Endothelial cell of umbilical vein (primary cell): Measurements from ENCODE around the gene RIMS4. TPM values are rescaled to one million over a fixed set of nuclear protein-coding genes. Genes with fewer than 3 reads are reported as not detected.

Experiments used
- BruUV-seq: library from RNA; stranded (reverse); fragments of 400-500 nt; replicated peaks from 2 replicates; lab custom pipeline; 2021; lab: Mats Ljungman, UMichigan
- CTCF ChIA-PET: fragments of 300-600, 350-600 bp; sonication (Branson Sonifier 250); formaldehyde crosslinking; loops from one replicate; lab custom pipeline; 2021; ENCODE audit warnings: antibody characterized with exemption, inconsistent platforms; lab: Charles Lee
- POLR2A ChIA-PET: fragments of 300-600, 350-600 bp; sonication (Branson Sonifier 250); formaldehyde crosslinking; loops from one replicate; lab custom pipeline; 2021; ENCODE audit warnings: antibody characterized with exemption, inconsistent platforms; lab: Charles Lee
- DNase-seq: peaks from one replicate; pipeline ENCODE4 v3.0.0-alpha.2; 2011; ENCODE audit warnings: low read depth, low spot score
- FAIRE-seq: peaks from 2 replicates; lab custom pipeline; 2011; peaks lifted over from hg19 to GRCh38; lab: Jason Lieb, UNC
- H2AFZ ChIP-seq: 2 replicates; pipeline ENCODE4 v1.6.0; 2012; ENCODE audit warnings: low read depth, low read length, control low read depth, inconsistent platforms
- H3K27ac ChIP-seq: 2 replicates; pipeline ENCODE4 v1.5.1; 2011; ENCODE audit warnings: low read depth, mild to moderate bottlenecking, control low read depth, low read length, moderate library complexity; ENCODE audit not compliant: insufficient read depth
- H3K27me3 ChIP-seq, 2 experiments: 2 replicates each; pipeline versions ENCODE4 v1.6.0 to v1.6.1; 2011; ENCODE audit warnings: low read length in 2 of 2, mixed read lengths in 1 of 2; ENCODE audit not compliant: control insufficient read depth in 2 of 2, insufficient read depth in 2 of 2
- H3K36me3 ChIP-seq, 2 experiments: 2 replicates in 1 of 2; 3 replicates in 1 of 2; pipeline ENCODE4 v1.5.1; 2011; ENCODE audit warnings: low read length in 2 of 2, mild to moderate bottlenecking in 1 of 2, moderate library complexity in 1 of 2; ENCODE audit not compliant: control insufficient read depth in 2 of 2, insufficient read depth in 2 of 2; ENCODE audit errors: extremely low read depth in 1 of 2
- H3K4me1 ChIP-seq: 3 replicates; pipeline ENCODE4 v1.5.1; 2011; ENCODE audit warnings: mild to moderate bottlenecking, low read length; ENCODE audit not compliant: control insufficient read depth, insufficient read depth; ENCODE audit errors: extremely low read depth
- H3K4me2 ChIP-seq: 2 replicates; pipeline ENCODE4 v1.6.1; 2011; ENCODE audit warnings: low read length, control low read depth, mixed read lengths; ENCODE audit not compliant: insufficient read depth
- H3K4me3 ChIP-seq, 3 experiments: fragments of 200-600 bp in 1 of 3; sonication (generic), shearing (Covaris generic) in 1 of 3; replicated peaks in 1 of 3; 2 replicates each; pipeline ENCODE4 v1.5.1; 2011 to 2016; ENCODE audit warnings: control low read depth in 3 of 3, low read length in 3 of 3, mild to moderate bottlenecking in 2 of 3, inconsistent platforms in 1 of 3, low read depth in 1 of 3, moderate library complexity in 1 of 3; ENCODE audit not compliant: insufficient read depth in 1 of 3
- H3K79me2 ChIP-seq: 2 replicates; pipeline ENCODE4 v1.6.0; 2012; ENCODE audit warnings: low read length, inconsistent platforms; ENCODE audit not compliant: control insufficient read depth, insufficient read depth
- H3K9ac ChIP-seq: replicated peaks from 2 replicates; pipeline ENCODE3; 2011; ENCODE audit warnings: low read length, control low read depth; ENCODE audit not compliant: insufficient read depth; ENCODE audit errors: extremely low read depth
- H3K9me1 ChIP-seq: replicated peaks from 3 replicates; pipeline ENCODE4 v1.6.0; 2011; ENCODE audit warnings: mild to moderate bottlenecking, low read length; ENCODE audit not compliant: control insufficient read depth, insufficient read depth; ENCODE audit errors: extremely low read depth
- H3K9me3 ChIP-seq: replicated peaks from 2 replicates; pipeline ENCODE4 v1.5.1; 2012; ENCODE audit warnings: low read length, inconsistent platforms; ENCODE audit not compliant: control insufficient read depth, insufficient read depth
- H4K20me1 ChIP-seq: replicated peaks from 2 replicates; pipeline ENCODE3; 2011; ENCODE audit warnings: mild to moderate bottlenecking, low read length; ENCODE audit not compliant: control insufficient read depth, insufficient read depth; ENCODE audit errors: extremely low read depth
- FOS ChIP-seq: IDR thresholded peaks from 2 replicates; pipeline ENCODE4 v1.6.1; 2011; ENCODE audit warnings: mild to moderate bottlenecking, low read length, moderate library complexity, borderline replicate concordance; ENCODE audit not compliant: insufficient read depth
- GATA2 ChIP-seq: IDR thresholded peaks from 2 replicates; pipeline ENCODE4 v1.7.0; 2011; ENCODE audit warnings: low read depth, mild to moderate bottlenecking, moderate library complexity, mixed read lengths, low read length; ENCODE audit not compliant: insufficient read length, insufficient read depth
- JUN ChIP-seq: IDR thresholded peaks from 2 replicates; pipeline ENCODE4 v1.6.1; 2011; ENCODE audit warnings: borderline replicate concordance, low read depth; ENCODE audit not compliant: insufficient read length, insufficient read depth
- MYC ChIP-seq: IDR thresholded peaks from one replicate; pipeline ENCODE4 v1.6.1; 2011; ENCODE audit warnings: mild to moderate bottlenecking, low read depth, low read length
- POLR2A ChIP-seq: IDR thresholded peaks from 2 replicates; pipeline ENCODE4 v1.6.1; 2012; ENCODE audit warnings: low read depth, mild to moderate bottlenecking, control low read depth, low read length
- POLR2AphosphoS5 ChIP-seq: IDR thresholded peaks from 2 replicates; pipeline ENCODE4 v1.6.1; 2012; ENCODE audit warnings: low read depth, mild to moderate bottlenecking, control low read depth, low read length, moderate library complexity; ENCODE audit not compliant: insufficient read depth
- dilution Hi-C: fragments of 300-500 bp; cut with MboI; formaldehyde crosslinking; loops from one replicate; pipeline ENCODE4 v1.15.0; 2019; ENCODE audit warnings: low sequenced_read_pairs; ENCODE audit not compliant: extremely low pct_ligation_motif_present
- intact Hi-C: fragments of 100-400 bp; cut with micrococcal nuclease; formaldehyde crosslinking; loops from one replicate; pipeline ENCODE4 v1.10.0; 2022
- polyA plus RNA-seq, 4 experiments: library from polyadenylated mRNA; depleted of rRNA in 3 of 4; stranded (reverse) in 3 of 4; unstranded in 1 of 4; fragments of >200 nt; gene quantifications; 2 replicates each; pipeline versions ENCODE4 v1.2.1 to v1.2.3, GENCODE V29; 2011 to 2012; ENCODE audit warnings: missing spikeins in 1 of 4
- total RNA-seq: library from RNA; stranded (reverse); gene quantifications from 2 replicates; pipeline ENCODE4 v1.2.3, GENCODE V29; 2021
- TF ChIP-seq, protein P1 (sequence below), 2 donors: IDR thresholded peaks; 1 replicate in 1 of 2; 2 replicates in 1 of 2; pipeline ENCODE4 v1.5.1; 2011; ENCODE audit warnings: low read length in 2 of 2, mild to moderate bottlenecking in 2 of 2, moderate library complexity in 2 of 2, control low read depth in 1 of 2, inconsistent platforms in 1 of 2, low read depth in 1 of 2; ENCODE audit not compliant: insufficient read depth in 1 of 2; ENCODE audit errors: extremely low read depth in 1 of 2

Gene RIMS4
- total and polyA plus RNA-seq, 2 donors (not counting 3 experiments of a cell fraction or from before 2014, with no cell fraction given), result not detected

DNA sequence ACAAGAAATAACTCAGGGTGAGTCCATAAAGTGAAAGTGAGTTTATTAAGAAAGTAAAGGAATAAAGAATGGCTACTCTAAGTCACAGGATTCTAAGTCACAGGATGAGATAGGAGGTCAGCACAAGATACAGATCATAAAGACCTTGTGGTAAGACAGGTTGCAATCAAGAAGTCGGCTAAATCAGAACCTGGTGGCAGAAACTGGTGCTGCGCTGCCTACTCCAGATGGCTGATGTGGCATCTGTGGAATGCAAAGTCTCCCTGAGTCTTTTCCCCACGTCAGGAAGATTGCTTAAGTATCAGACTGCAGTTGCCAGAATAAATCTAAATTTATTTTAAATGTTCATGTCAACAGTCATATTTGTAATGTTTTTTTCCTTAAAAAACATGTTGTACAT, 75.4 kb downstream of the RIMS4 start:
- Histone ChIP-seq H3K36me3 (no peaks in the 10 kb centered on the region), H2AFZ (no peak overlapping the region), H3K9me1 (no peaks in the 10 kb centered on the region), H3K79me2 (no peaks in the 10 kb centered on the region), H4K20me1 (no peaks in the 10 kb centered on the region), H3K9ac (no peak overlapping the region), H3K4me1 (peaks cover 1% of the 10 kb centered on the region), H3K9me3 (no peaks in the 10 kb centered on the region), H3K4me2 (no peak overlapping the region), H3K27ac (no peak overlapping the region), H3K27me3 (no peaks in the 10 kb centered on the region), H3K4me3 (no peak overlapping the region)
- CTCF ChIA-PET, result interaction anchor here (1.1 to 7.5 kb wide), 2 partner anchors 51 to 90 kb away, joined by 3 to 310 read pairs; no protein-coding TSS in a partner anchor
- intact Hi-C loops (loop anchor here (5.0 to 10.0 kb wide), 3 partner anchors 200 to 348 kb away; partner anchors contain the start of gene TTPAL), dilution Hi-C loops (no loop called here)
- no TSS peak for BruUV-seq
- TF ChIP-seq MYC, result no peak
- TF ChIP-seq JUN, result no peak
- TF ChIP-seq, protein P1, sequence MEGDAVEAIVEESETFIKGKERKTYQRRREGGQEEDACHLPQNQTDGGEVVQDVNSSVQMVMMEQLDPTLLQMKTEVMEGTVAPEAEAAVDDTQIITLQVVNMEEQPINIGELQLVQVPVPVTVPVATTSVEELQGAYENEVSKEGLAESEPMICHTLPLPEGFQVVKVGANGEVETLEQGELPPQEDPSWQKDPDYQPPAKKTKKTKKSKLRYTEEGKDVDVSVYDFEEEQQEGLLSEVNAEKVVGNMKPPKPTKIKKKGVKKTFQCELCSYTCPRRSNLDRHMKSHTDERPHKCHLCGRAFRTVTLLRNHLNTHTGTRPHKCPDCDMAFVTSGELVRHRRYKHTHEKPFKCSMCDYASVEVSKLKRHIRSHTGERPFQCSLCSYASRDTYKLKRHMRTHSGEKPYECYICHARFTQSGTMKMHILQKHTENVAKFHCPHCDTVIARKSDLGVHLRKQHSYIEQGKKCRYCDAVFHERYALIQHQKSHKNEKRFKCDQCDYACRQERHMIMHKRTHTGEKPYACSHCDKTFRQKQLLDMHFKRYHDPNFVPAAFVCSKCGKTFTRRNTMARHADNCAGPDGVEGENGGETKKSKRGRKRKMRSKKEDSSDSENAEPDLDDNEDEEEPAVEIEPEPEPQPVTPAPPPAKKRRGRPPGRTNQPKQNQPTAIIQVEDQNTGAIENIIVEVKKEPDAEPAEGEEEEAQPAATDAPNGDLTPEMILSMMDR (IDR thresholded peaks at IDR 0.05; ENCODE audit: extremely low read depth in 1 of 2, insufficient read depth in 1 of 2, low read depth in 1 of 2, low read length in 2 of 2), result peak; percentile 4 to 7
- no peak for TF ChIP-seq FOS
- no peak for TF ChIP-seq POLR2AphosphoS5
- no peak for TF ChIP-seq GATA2
- TF ChIP-seq POLR2A, result no peak
- DNase-seq (no peak), FAIRE-seq (no peak)
- POLR2A ChIA-PET, result no interaction called here
